K562 (cell line): ENCODE measurements around the gene CD34. TPM values are rescaled to one million over a fixed set of nuclear protein-coding genes. Genes with fewer than 3 reads are reported as not detected.

Source experiments
- ATAC-seq: fragments of 200-7000 bp; cut with Tn5 transposase; 3 replicates; pipeline ENCODE4 v1.9.1; 2020; ENCODE audit warnings: moderate library complexity
- BruUV-seq: library from RNA; stranded (reverse); fragments of 400-500 nt; replicated peaks from 2 replicates; lab custom pipeline; 2021; lab: Mats Ljungman, UMichigan
- CTCF ChIA-PET: fragments of 300-600 bp; formaldehyde crosslinking; extraction: SDS; loops from one replicate; lab custom pipeline; 2021; ENCODE audit warnings: low intra/inter-chr PET ratio; lab: Yijun Ruan, JAX
- POLR2A ChIA-PET: fragments of 300-600, 350-650 bp; sonication (Branson Sonifier 250); formaldehyde crosslinking; extraction: SDS; loops from one replicate; lab custom pipeline; 2021; ENCODE audit warnings: antibody characterized with exemption, inconsistent platforms; lab: Yijun Ruan, JAX
- DNase-seq, 4 experiments: peaks; one replicate each; pipeline versions ENCODE4 v3.0.0 to v3.0.0-alpha.2; 2011 to 2018; ENCODE audit warnings: low spot score in 3 of 4, mixed read lengths in 3 of 4; ENCODE audit errors: extremely low read depth in 1 of 4
- FAIRE-seq: peaks from 2 replicates; lab custom pipeline; 2011; peaks lifted over from hg19 to GRCh38; lab: Jason Lieb, UNC
- H2AFZ ChIP-seq: 2 replicates; pipeline ENCODE4 v1.6.0; 2011; ENCODE audit warnings: low read depth, low read length, control low read depth, inconsistent platforms
- H3K27ac ChIP-seq: fragments of 200-600 bp; 3 replicates; pipeline ENCODE4 v1.8.0; 2011; ENCODE audit warnings: low read depth, mild to moderate bottlenecking, control low read depth, inconsistent platforms, low read length, moderate library complexity, mixed read lengths; ENCODE audit errors: extremely low read depth
- H3K27me3 ChIP-seq, 2 experiments: fragments of 300-600 bp in 1 of 2; 2 replicates in 1 of 2; 3 replicates in 1 of 2; pipeline versions ENCODE4 v1.6.0 to v1.8.0; 2011; ENCODE audit warnings: inconsistent platforms in 2 of 2, low read length in 2 of 2, mild to moderate bottlenecking in 1 of 2, mixed read lengths in 1 of 2, moderate library complexity in 1 of 2; ENCODE audit not compliant: control insufficient read depth in 2 of 2, insufficient read depth in 2 of 2
- H3K36me3 ChIP-seq: fragments of 300-600 bp; 3 replicates; pipeline ENCODE4 v1.8.0; 2011; ENCODE audit warnings: mild to moderate bottlenecking, low read length, inconsistent platforms; ENCODE audit not compliant: control insufficient read depth, insufficient read depth
- H3K4me1 ChIP-seq, 2 experiments: fragments of 200-600 bp in 1 of 2; replicated peaks in 1 of 2; 2 replicates in 1 of 2; 3 replicates in 1 of 2; pipeline versions ENCODE4 v1.5.1 to v1.8.0; 2011; ENCODE audit warnings: inconsistent platforms in 2 of 2, low read length in 2 of 2, mild to moderate bottlenecking in 1 of 2, mixed read lengths in 1 of 2, moderate library complexity in 1 of 2; ENCODE audit not compliant: control insufficient read depth in 2 of 2, insufficient read depth in 2 of 2
- H3K4me2 ChIP-seq: 2 replicates; pipeline ENCODE4 v1.6.1; 2011; ENCODE audit warnings: low read length, control low read depth, inconsistent platforms, mixed read lengths; ENCODE audit not compliant: insufficient read depth
- H3K4me3 ChIP-seq: fragments of 200-600 bp; sonication (generic), shearing (Covaris generic); 2 replicates; pipeline ENCODE4 v1.5.1; 2016; ENCODE audit warnings: control low read depth, inconsistent platforms
- H3K79me2 ChIP-seq: fragments of 200-600 bp; 3 replicates; pipeline ENCODE4 v1.8.0; 2011; ENCODE audit warnings: low read length, inconsistent platforms; ENCODE audit not compliant: control insufficient read depth, insufficient read depth
- H3K9ac ChIP-seq, 2 experiments: 2 replicates each; pipeline versions ENCODE4 v1.6.0 to v1.6.1; 2011; ENCODE audit warnings: low read depth in 2 of 2, low read length in 2 of 2, control low read depth in 1 of 2, inconsistent platforms in 1 of 2, mild to moderate bottlenecking in 1 of 2, mixed read lengths in 1 of 2; ENCODE audit not compliant: insufficient read depth in 1 of 2
- H3K9me1 ChIP-seq: one replicate; pipeline ENCODE4 v1.6.0; 2011; ENCODE audit warnings: inconsistent platforms, mild to moderate bottlenecking, low read length, moderate library complexity; ENCODE audit not compliant: control insufficient read depth, insufficient read depth
- H3K9me3 ChIP-seq: replicated peaks from 2 replicates; pipeline ENCODE4 v1.5.1; 2011; ENCODE audit warnings: low read depth, low read length, inconsistent platforms; ENCODE audit not compliant: control insufficient read depth, insufficient read depth
- H4K20me1 ChIP-seq: replicated peaks from 2 replicates; pipeline ENCODE4 v1.6.1; 2011; ENCODE audit warnings: low read length, inconsistent platforms, mixed read lengths; ENCODE audit not compliant: control insufficient read depth, insufficient read depth
- ARID4B ChIP-seq: sonication (generic); formaldehyde crosslinking; IDR thresholded peaks from 2 replicates; pipeline ENCODE4 v1.8.0; 2022; ENCODE audit warnings: mild to moderate bottlenecking, missing genetic modification reagents
- ASH1L ChIP-seq: fragments of 450-650 bp; IDR thresholded peaks from 2 replicates; pipeline ENCODE4 v1.6.1; 2018; ENCODE audit warnings: borderline replicate concordance, mild to moderate bottlenecking, low read depth; ENCODE audit not compliant: partially characterized antibody
- ZNF3 ChIP-seq: fragments of 250-450 bp; sonication (Bioruptor Pico); IDR thresholded peaks from 2 replicates; pipeline ENCODE4 v1.5.0; 2021; ENCODE audit warnings: mild to moderate bottlenecking, moderate library complexity
- WGBS: fragments of 100-300 bp; shearing (Covaris generic); methylation state at CpG from one replicate; pipeline ENCODE4 v1.1.6; 2016; ENCODE audit warnings: low coverage, mixed read lengths; ENCODE audit not compliant: insufficient coverage; ENCODE audit errors: missing lambda C conversion rate; 5-methylcytosine and 5-hydroxymethylcytosine counted together
- in situ Hi-C: fragments of 300-500 bp; cut with MboI; formaldehyde crosslinking; loops from 4 replicates; pipeline ENCODE4 v1.15.0; 2018; ENCODE audit warnings: inconsistent platforms, mixed read lengths
- intact Hi-C: fragments of 100-400 bp; cut with micrococcal nuclease; formaldehyde crosslinking; loops from 2 replicates; pipeline ENCODE4 v1.14.2; 2022
- polyA plus RNA-seq, 8 experiments: library from polyadenylated mRNA; depleted of rRNA in 4 of 8; stranded (reverse) in 5 of 8; unstranded in 3 of 8; fragments of >200 nt; fragmentation: Nextera tagmentation in 2 of 8; fragmentation: Illumina TruSeq in 1 of 8; extraction: Ambion mirVana in 2 of 8; extraction: Trizol in 1 of 8; gene quantifications; 2 replicates each; pipeline versions ENCODE4 v1.2.1 to v1.2.3, GENCODE V29; 2011 to 2014; ENCODE audit warnings: inconsistent platforms in 1 of 8, missing spikeins in 1 of 8
- total RNA-seq, 7 experiments: library from RNA; depleted of rRNA in 6 of 7; stranded (reverse); fragments of >200 nt in 6 of 7; fragmentation: Illumina TruSeq in 2 of 7; extraction: Trizol in 2 of 7; gene quantifications; 2 replicates each; pipeline versions ENCODE4 v1.2.1 to v1.2.3, GENCODE V29; 2011 to 2021; ENCODE audit warnings: low replicate concordance in 1 of 7
- TF ChIP-seq, protein P1 (sequence below): fragments of 450-650 bp; IDR thresholded peaks from one replicate; pipeline ENCODE4 v1.6.1; 2018; ENCODE audit warnings: mild to moderate bottlenecking, moderate library complexity; ENCODE audit not compliant: partially characterized antibody
- TF ChIP-seq, protein P2 (sequence below): fragments of 450-650 bp; conservative IDR thresholded peaks from 2 replicates; pipeline ENCODE4 v1.6.1; 2016; ENCODE audit warnings: missing genetic modification characterization, low read depth, mild to moderate bottlenecking, control low read depth, missing compliant biosample characterization
- TF ChIP-seq, protein P3 (sequence below), 3 experiments: IDR thresholded peaks in 2 of 3; conservative IDR thresholded peaks in 1 of 3; 2 replicates each; pipeline ENCODE4 v1.5.1; 2011 to 2012; ENCODE audit warnings: low read length in 3 of 3, mild to moderate bottlenecking in 3 of 3, control low read depth in 2 of 3, improper control_type of control experiment in 1 of 3, inconsistent platforms in 1 of 3, low read depth in 1 of 3, mixed read lengths in 1 of 3, moderate library complexity in 1 of 3; ENCODE audit not compliant: insufficient read depth in 2 of 3

The CD34 gene
- total and polyA plus RNA-seq, 9 of the 15 experiments (the other 6 are each of a cell fraction or from before 2014, with no cell fraction given), result not detected

DNA sequence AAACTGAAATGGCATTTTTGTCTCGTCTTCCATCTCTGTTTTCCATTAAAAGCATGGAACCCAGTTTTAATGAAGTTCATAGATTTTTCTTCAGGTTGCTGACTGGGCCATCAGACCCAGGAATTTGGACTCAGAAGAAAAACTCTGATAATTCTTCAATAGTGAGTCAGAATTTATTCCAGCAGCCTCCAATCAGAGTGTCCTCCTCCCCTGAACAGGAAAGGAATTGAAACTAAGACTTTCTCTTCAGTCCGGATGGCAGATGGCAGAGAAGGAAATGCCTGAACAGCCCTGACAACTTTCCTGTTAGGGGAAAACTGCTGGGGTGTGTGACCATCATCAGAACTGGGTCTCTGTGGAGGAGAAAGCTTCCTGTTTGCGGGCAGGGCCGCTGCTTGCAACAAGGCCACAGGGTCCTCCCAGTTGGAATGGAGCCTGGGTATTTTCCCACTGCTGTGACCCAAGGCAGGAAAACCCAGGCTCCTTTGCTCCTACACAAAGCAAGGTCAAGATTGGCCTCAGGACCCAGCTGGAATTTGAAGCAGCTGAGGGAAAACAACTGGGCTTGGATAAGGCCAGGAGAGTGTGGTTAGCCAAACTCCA lies 20.7 kb downstream of the CD34 start (continued):
- TF ChIP-seq, protein P1, sequence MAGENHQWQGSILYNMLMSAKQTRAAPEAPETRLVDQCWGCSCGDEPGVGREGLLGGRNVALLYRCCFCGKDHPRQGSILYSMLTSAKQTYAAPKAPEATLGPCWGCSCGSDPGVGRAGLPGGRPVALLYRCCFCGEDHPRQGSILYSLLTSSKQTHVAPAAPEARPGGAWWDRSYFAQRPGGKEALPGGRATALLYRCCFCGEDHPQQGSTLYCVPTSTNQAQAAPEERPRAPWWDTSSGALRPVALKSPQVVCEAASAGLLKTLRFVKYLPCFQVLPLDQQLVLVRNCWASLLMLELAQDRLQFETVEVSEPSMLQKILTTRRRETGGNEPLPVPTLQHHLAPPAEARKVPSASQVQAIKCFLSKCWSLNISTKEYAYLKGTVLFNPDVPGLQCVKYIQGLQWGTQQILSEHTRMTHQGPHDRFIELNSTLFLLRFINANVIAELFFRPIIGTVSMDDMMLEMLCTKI, result no peak
- TF ChIP-seq ZNF3 (no peak), ASH1L (no peak)
- TF ChIP-seq, protein P2, sequence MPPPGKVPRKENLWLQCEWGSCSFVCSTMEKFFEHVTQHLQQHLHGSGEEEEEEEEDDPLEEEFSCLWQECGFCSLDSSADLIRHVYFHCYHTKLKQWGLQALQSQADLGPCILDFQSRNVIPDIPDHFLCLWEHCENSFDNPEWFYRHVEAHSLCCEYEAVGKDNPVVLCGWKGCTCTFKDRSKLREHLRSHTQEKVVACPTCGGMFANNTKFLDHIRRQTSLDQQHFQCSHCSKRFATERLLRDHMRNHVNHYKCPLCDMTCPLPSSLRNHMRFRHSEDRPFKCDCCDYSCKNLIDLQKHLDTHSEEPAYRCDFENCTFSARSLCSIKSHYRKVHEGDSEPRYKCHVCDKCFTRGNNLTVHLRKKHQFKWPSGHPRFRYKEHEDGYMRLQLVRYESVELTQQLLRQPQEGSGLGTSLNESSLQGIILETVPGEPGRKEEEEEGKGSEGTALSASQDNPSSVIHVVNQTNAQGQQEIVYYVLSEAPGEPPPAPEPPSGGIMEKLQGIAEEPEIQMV (tag), result no peak

DNA sequence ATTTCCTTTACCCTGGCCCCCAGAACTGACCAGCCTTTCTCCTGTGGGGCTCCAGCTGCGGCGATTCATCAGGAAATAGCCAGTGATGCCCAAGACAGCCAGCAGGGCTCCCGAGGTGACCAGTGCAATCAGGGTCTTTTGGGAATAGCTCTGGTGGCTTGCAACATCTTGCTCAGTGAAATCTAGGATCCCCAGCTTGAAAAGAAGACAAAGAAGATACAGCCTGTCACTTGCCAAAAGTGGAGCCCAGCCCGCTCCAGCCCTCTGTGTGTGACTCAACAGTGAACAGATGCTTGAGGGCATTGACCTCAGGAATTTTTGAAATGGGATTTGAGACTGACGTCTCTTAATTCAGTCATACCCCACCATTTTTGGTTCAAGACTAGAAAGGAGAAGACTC lies 22.3 kb downstream of the CD34 start:
- H3K79me2 ChIP-seq, result no peaks in the 10 kb centered on the region
- no peak overlapping the region for H3K4me3 ChIP-seq
- no peak for FAIRE-seq
- H4K20me1 ChIP-seq, result no peaks in the 10 kb centered on the region
- intact Hi-C loops (no loop called here), in situ Hi-C loops (no loop called here)
- POLR2A ChIA-PET, result interaction anchor here (0.9 to 1.2 kb wide), 3 partner anchors 14 to 20 kb away, joined by 3 to 5 read pairs (median 4); no protein-coding TSS in a partner anchor
- no peaks in the 10 kb centered on the region for H3K9me1 ChIP-seq
- H3K27ac ChIP-seq, result no peak overlapping the region
- H2AFZ ChIP-seq, result peak overlapping the region; percentile 16; the same call in 1 of the 2 replicates
- DNase-seq, result no peak
- WGBS, result 62% methylated on average over 5 of the region's 5 CpGs
- peaks cover 21 to 34% of the 10 kb centered on the region in 2 experiments; a peak in 4 of 5 replicates for H3K4me1 ChIP-seq
- no peak for ATAC-seq
- no peak overlapping the region for H3K9ac ChIP-seq
- H3K27me3 ChIP-seq, result no peaks in the 10 kb centered on the region
- CTCF ChIA-PET, result no interaction called here
- TF ChIP-seq, protein P3, sequence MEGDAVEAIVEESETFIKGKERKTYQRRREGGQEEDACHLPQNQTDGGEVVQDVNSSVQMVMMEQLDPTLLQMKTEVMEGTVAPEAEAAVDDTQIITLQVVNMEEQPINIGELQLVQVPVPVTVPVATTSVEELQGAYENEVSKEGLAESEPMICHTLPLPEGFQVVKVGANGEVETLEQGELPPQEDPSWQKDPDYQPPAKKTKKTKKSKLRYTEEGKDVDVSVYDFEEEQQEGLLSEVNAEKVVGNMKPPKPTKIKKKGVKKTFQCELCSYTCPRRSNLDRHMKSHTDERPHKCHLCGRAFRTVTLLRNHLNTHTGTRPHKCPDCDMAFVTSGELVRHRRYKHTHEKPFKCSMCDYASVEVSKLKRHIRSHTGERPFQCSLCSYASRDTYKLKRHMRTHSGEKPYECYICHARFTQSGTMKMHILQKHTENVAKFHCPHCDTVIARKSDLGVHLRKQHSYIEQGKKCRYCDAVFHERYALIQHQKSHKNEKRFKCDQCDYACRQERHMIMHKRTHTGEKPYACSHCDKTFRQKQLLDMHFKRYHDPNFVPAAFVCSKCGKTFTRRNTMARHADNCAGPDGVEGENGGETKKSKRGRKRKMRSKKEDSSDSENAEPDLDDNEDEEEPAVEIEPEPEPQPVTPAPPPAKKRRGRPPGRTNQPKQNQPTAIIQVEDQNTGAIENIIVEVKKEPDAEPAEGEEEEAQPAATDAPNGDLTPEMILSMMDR (IDR thresholded peaks at IDR 0.05 in 2 of 3, conservative IDR thresholded peaks at IDR 0.05 in 1 of 3; ENCODE audit: insufficient read depth in 2 of 3, low read depth in 1 of 3, low read length in 3 of 3), result peak in 2 of 3 experiments; percentile 18 to 21; a peak in 1 of 6 replicates
- no peak for TF ChIP-seq ARID4B (CRISPR knock-in tag)
- H3K36me3 ChIP-seq, result no peaks in the 10 kb centered on the region
- H3K9me3 ChIP-seq, result no peaks in the 10 kb centered on the region
- BruUV-seq, result no TSS peak
- no peak overlapping the region for H3K4me2 ChIP-seq
